Naive B cell (primary cell): Measurements from ENCODE around the gene PES1. TPM values are rescaled to one million over a fixed set of nuclear protein-coding genes. Genes with fewer than 3 reads are reported as not detected.

Experiments
- ATAC-seq, 2 donors: fragments of 150-1000 bp; cut with Tn5 transposase; 2 replicates each; pipeline ENCODE4 v1.10.0; 2021; ENCODE audit warnings: low read depth in 2 of 2, mild to moderate bottlenecking in 2 of 2, moderate library complexity in 2 of 2
- DNase-seq: peaks from one replicate; pipeline ENCODE4 v3.0.0; 2022
- H3K27ac Mint-ChIP-seq, 6 donors: one replicate each; pipeline ENCODE4 v1.8.0; 2020 to 2022; ENCODE audit warnings: mild to moderate bottlenecking in 6 of 6, mixed read lengths in 6 of 6, moderate library complexity in 5 of 6, inconsistent platforms in 2 of 6
- H3K27me3 Mint-ChIP-seq, 3 donors: one replicate each; pipeline ENCODE4 v1.8.0; 2021 to 2022; ENCODE audit warnings: mixed read lengths in 3 of 3, mild to moderate bottlenecking in 1 of 3
- H3K36me3 Mint-ChIP-seq, 2 donors: one replicate each; pipeline ENCODE4 v1.8.0; 2020 to 2022; ENCODE audit warnings: mixed read lengths in 2 of 2, inconsistent platforms in 1 of 2, mild to moderate bottlenecking in 1 of 2
- H3K4me1 Mint-ChIP-seq, 3 donors: one replicate each; pipeline ENCODE4 v1.8.0; 2020 to 2022; ENCODE audit warnings: mixed read lengths in 3 of 3, inconsistent platforms in 1 of 3, mild to moderate bottlenecking in 1 of 3, moderate library complexity in 1 of 3
- H3K4me3 Mint-ChIP-seq, 8 donors: one replicate each; pipeline ENCODE4 v1.8.0; 2020 to 2022; ENCODE audit warnings: mild to moderate bottlenecking in 8 of 8, mixed read lengths in 8 of 8, moderate library complexity in 8 of 8, inconsistent platforms in 2 of 8
- H3K9me3 Mint-ChIP-seq, 7 donors: one replicate each; pipeline ENCODE4 v1.8.0; 2020 to 2022; ENCODE audit warnings: mixed read lengths in 7 of 7, mild to moderate bottlenecking in 5 of 7, inconsistent platforms in 2 of 7, moderate library complexity in 1 of 7
- polyA plus RNA-seq, 6 donors: library from polyadenylated mRNA; unstranded; fragments of 300-500 nt; fragmentation: Illumina TruSeq; gene quantifications; one replicate each; pipeline ENCODE4 v1.2.3, GENCODE V29; 2021; ENCODE audit warnings: low read depth in 6 of 6

Gene PES1
- polyA plus RNA-seq, 6 donors from 2014 or later, result 25.9 to 49.9 (median 36.9) TPM

DNA sequence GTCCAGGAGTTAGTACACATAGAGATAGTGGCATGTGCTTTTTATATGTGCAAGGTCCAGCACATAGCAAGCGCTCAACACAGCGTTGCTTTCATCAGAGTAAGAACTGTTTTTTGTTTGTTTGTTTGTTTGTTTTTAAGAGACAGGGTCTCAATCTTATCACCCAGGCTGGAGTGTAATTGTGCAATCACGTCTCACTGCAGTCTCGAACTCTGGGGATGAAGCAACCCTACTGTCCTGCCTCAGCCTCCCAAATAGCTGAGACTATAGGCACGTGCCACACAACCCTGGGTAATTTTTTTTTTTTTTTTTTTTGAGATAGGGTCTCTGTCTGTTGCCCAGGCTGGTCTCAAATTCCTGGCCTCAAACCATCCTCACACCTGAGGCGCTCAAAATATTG is 26.1 kb upstream of the PES1 start:
- H3K27me3 Mint-ChIP-seq, result peaks cover 3 to 28% (median 25%) of the 10 kb centered on the region in 3 donors
- no peak overlapping the region for H3K27ac Mint-ChIP-seq

DNA sequence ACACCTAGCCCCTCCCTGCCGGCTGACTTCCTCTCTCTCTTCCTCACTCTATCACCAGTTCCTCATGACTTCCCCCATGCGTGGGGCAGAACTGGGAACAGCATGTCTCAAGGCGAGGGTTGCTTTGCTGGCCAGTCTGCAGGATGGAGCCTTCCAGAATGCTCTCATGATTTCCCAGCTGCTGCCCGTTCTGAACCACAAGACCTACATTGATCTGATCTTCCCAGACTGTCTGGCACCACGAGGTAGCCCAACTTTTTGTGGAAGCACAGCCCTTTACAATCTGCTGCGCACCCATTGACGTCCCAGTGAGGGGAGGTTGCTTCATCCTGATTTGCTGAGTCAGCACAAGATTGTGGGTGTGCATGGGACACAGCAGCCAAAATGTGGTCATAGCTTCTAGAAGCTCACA is 23.8 kb upstream of the PES1 start:
- H3K27me3 Mint-ChIP-seq, result peaks cover 13 to 30% (median 23%) of the 10 kb centered on the region in 3 donors
- H3K4me1 Mint-ChIP-seq, result no peaks in the 10 kb centered on the region
- DNase-seq, result no peak
- H3K36me3 Mint-ChIP-seq, result no peaks in the 10 kb centered on the region
- H3K9me3 Mint-ChIP-seq, result no peaks in the 10 kb centered on the region
- H3K4me3 Mint-ChIP-seq, result no peak overlapping the region
- H3K27ac Mint-ChIP-seq, result no peak overlapping the region
- ATAC-seq, result no peak

More for the DNA sequence above, 26.1 kb upstream of the PES1 start:
- no peaks in the 10 kb centered on the region for H3K4me1 Mint-ChIP-seq
- ATAC-seq, result no peak
- no peak for DNase-seq
- peak overlapping the region in 1 of 8 donors; percentile 29 for H3K4me3 Mint-ChIP-seq
- H3K9me3 Mint-ChIP-seq, result no peaks in the 10 kb centered on the region
- H3K36me3 Mint-ChIP-seq, result no peaks in the 10 kb centered on the region

DNA sequence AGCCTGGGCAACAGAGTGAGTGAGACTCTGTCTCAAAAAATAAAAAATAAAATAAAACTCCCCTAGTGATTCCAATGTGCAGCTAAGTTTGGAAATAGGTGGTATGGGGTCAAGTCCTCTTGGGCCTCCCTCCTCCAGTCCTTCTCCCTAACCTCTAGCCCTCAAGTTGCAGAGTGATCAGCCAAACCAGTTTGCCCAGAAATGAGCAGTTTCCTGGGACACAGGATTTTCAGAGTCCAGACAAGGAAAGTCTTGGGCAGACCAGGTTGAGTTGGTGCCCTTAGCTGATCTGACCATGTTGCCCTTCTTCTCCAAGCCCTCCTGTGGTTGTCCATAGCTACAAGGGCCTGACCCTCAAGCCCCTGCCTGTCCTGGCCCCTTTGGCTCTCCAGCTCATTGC is 23.2 kb upstream of the PES1 start:
- no peak overlapping the region for H3K27ac Mint-ChIP-seq
- H3K36me3 Mint-ChIP-seq, result no peaks in the 10 kb centered on the region
- H3K27me3 Mint-ChIP-seq, result peaks cover 14 to 33% (median 30%) of the 10 kb centered on the region in 3 donors
- DNase-seq, result no peak
- H3K4me1 Mint-ChIP-seq, result no peaks in the 10 kb centered on the region
- no peak for ATAC-seq
- no peaks in the 10 kb centered on the region for H3K9me3 Mint-ChIP-seq
- no peak overlapping the region for H3K4me3 Mint-ChIP-seq

DNA sequence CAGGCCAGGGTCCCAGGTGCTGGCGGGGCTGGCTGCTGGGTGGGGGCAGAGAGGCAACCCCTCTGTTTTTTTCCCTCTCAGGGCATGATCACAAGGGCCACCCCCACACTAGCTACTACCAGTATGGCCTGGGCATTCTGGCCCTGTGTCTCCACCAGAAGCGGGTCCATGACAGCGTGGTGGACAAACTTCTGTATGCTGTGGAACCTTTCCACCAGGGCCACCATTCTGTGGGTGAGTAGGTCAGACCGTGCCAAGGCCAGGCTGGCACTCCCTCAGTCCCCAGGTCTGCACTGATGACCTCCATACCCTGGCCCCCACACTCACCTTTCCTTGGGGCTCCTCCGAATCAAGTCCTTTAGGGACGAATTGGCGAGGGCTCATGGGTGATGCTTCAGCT is 22.6 kb upstream of the PES1 start:
- Mint-ChIP-seq H3K27me3 (peaks cover 14 to 33% (median 30%) of the 10 kb centered on the region in 3 donors), H3K9me3 (no peaks in the 10 kb centered on the region), H3K4me1 (peaks cover 0 to 4% (median 3%) of the 10 kb centered on the region in 3 donors), H3K36me3 (no peaks in the 10 kb centered on the region), H3K27ac (no peak overlapping the region), H3K4me3 (no peak overlapping the region)
- DNase-seq (no peak), ATAC-seq (no peak)

DNA sequence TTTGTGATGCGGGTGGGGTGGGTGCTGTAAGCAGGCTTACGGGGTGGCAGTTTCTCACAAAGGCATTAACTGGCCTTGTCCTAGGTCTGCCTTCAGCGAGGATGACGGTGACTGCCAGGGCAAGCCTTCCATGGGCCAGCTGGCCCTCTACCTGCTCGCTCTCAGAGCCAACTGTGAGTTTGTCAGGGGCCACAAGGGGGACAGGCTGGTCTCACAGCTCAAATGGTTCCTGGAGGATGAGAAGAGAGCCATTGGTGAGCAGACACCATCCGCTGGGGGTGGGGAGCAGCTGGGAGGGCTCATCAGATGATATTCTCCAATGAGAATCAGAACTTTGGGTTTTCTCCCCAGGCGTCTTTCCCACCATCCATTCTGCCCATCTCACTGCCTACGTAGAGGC is 21.1 kb upstream of the PES1 start:
- peaks cover 4 to 8% (median 6%) of the 10 kb centered on the region in 3 donors for H3K4me1 Mint-ChIP-seq
- H3K36me3 Mint-ChIP-seq, result no peaks in the 10 kb centered on the region
- no peak overlapping the region for H3K27ac Mint-ChIP-seq
- ATAC-seq (no peak), DNase-seq (no peak)
- H3K27me3 Mint-ChIP-seq, result peaks cover 14 to 33% (median 30%) of the 10 kb centered on the region in 3 donors
- H3K9me3 Mint-ChIP-seq, result no peaks in the 10 kb centered on the region
- H3K4me3 Mint-ChIP-seq, result no peak overlapping the region

DNA sequence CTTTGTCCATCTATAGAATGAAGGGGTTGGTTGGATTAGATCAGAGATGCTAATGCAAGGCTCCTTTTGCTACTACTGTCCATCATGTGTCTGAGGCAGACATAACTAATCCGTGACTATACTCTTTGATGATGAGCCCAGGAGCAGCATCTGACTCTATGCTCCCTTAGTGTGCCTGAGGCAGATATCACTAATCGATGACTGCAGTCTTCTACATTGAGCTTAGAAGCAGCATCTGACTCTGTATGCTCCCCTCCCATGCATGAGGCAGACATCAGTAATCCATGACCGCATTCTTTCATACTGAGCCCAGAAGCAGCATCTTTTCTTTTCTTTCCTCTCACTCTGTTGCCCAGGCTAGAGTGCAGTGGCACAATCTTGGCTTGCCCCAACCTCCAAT is 19.5 kb upstream of the PES1 start:
- no peak for DNase-seq
- Mint-ChIP-seq H3K27ac (no peak overlapping the region), H3K27me3 (peaks cover 11 to 22% (median 21%) of the 10 kb centered on the region in 3 donors), H3K36me3 (no peaks in the 10 kb centered on the region), H3K4me3 (no peak overlapping the region), H3K4me1 (peaks cover 13 to 22% (median 19%) of the 10 kb centered on the region in 3 donors), H3K9me3 (no peaks in the 10 kb centered on the region)
- ATAC-seq, result no peak

DNA sequence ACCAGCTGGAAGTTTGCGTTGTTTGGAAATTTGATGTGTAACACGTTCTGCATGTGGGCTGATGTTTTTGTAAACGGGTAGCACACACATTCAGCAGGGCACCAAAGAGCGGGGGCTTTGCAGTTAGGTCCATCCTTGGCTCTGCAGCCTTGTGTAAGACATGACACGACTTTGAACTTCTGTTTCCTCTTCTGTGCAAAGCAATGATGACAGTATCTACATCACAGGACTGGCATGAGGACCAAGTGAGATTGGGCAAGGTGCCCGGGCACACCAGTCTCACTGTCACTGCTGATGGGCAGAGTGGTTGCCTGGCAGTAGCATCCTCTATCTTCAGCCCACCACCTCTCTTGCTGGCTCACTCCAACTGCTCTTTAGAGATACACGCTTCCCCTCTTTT is 18.6 kb upstream of the PES1 start:
- Mint-ChIP-seq H3K4me3 (no peak overlapping the region), H3K27ac (peak overlapping the region in 1 of 6 donors; percentile 12), H3K4me1 (peaks cover 20 to 30% (median 25%) of the 10 kb centered on the region in 3 donors), H3K9me3 (no peaks in the 10 kb centered on the region), H3K27me3 (peaks cover 11 to 22% (median 16%) of the 10 kb centered on the region in 3 donors), H3K36me3 (no peaks in the 10 kb centered on the region)
- ATAC-seq (no peak), DNase-seq (no peak)

DNA sequence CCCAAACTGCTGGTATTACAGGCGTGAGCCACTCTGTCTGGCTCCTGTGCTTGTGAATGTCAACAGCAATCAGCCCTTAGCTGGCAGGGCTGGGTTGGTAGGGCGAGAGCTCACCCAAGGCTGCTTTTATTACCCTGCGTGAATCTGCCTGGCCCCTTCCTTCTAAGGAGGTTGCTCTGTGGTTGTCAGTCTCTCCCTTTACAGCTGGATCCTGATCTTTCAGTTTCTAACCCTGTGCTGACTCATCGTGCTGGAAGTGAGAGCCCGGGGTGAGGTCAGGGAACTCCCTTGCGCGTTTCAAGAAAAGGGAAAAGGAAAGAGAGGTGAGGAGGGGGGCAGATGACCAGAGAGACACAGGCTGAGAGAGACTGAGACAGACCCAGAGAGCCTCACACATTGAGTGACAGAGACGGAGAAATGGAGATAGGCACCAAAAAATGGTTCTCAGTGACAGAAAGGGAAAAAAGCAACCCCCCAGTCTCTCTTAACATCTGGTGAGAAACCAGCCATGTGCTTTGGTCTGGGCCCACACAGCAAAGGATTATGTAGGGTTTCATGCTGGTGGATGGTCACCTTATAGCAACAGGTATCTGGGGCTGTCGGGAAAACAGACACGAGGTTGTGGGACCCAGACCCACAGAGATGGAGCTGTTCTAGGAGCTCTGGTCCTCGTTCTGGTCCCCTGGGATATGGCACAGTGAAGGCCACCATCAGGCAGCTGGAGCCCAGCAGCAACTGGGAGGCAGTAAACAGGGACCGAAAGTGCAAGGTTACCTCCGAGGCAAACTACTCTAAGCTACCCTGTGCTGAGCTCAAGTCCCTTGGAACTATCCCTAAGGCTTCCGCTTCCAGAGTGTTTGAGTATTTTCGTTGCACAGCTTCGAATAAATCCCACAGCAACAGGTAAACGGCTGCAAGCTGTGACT is 17.8 kb upstream of the PES1 start:
- H3K9me3 Mint-ChIP-seq, result no peaks in the 10 kb centered on the region
- peaks cover 11 to 22% (median 16%) of the 10 kb centered on the region in 3 donors for H3K27me3 Mint-ChIP-seq
- H3K36me3 Mint-ChIP-seq, result no peaks in the 10 kb centered on the region
- peaks cover 21 to 30% (median 26%) of the 10 kb centered on the region in 3 donors for H3K4me1 Mint-ChIP-seq
- DNase-seq, result no peak
- no peak for ATAC-seq
- peak overlapping the region in 1 of 6 donors; percentile 44 for H3K27ac Mint-ChIP-seq
- peak overlapping the region in 1 of 8 donors; percentile 47 for H3K4me3 Mint-ChIP-seq

DNA sequence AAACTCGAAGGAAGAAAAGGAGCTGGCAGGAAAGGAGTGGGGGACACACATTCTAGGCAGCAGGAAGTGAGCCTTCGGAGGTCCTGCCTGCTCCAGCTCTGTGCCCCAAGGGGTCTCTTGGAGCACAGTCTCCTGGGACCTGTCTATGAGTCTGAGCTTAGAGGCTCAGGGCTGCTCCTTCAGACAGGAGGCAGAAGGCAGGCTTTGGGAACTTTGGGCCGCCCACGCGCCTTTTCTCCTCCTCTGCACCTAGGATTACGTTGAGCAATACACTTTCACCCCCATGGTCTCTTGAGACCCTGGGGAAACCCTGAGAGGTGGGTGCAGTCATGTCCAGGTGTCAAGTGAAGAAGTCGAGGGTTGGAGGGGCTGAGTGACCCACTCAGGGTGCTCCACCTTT is 16.2 kb upstream of the PES1 start:
- Mint-ChIP-seq H3K27me3 (peaks cover 11 to 16% (median 13%) of the 10 kb centered on the region in 3 donors), H3K4me3 (peak overlapping the region in 2 of 8 donors; percentile 66 to 85), H3K9me3 (no peaks in the 10 kb centered on the region), H3K27ac (no peak overlapping the region), H3K4me1 (peaks cover 21 to 30% (median 26%) of the 10 kb centered on the region in 3 donors), H3K36me3 (no peaks in the 10 kb centered on the region)
- ATAC-seq (no peak), DNase-seq (no peak)

DNA sequence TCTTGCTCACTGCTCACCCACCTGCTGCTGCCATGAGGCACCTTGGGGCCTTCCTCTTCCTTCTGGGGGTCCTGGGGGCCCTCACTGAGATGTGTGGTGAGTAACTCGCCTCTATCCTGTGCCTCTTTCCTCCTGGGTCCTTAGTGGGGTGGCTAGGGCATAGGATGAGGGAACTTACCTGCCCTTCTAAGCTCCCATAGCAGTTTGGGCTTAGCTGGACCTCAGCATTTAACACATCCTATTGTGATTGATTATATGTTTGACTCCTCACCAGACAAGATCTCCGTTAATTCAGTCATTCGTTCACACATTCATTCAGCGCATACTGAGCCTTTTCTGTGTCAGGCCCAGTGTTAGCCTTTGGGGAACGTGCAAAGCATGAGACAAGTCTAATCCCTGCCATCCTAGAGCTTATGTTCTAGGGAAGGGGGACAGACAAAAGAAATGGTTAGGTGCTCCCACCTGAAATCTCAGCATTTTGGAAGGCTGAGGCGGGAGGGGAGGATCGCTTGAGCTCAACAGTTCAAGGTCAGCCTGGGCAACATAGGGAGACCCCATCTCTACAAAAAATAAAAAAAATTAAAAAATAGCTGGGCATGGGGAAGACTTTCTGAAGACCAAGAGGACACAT is 15.7 kb upstream of the PES1 start:
- H3K36me3 Mint-ChIP-seq, result no peaks in the 10 kb centered on the region
- peaks cover 21 to 30% (median 26%) of the 10 kb centered on the region in 3 donors for H3K4me1 Mint-ChIP-seq
- peak overlapping the region in 3 of 6 donors; percentile 56 to 63 (median 61) for H3K27ac Mint-ChIP-seq
- ATAC-seq (peak in 1 of 2 donors; percentile 13), DNase-seq (no peak)
- H3K4me3 Mint-ChIP-seq, result peak overlapping the region in 7 of 8 donors; percentile 37 to 93 (median 85)
- no peaks in the 10 kb centered on the region for H3K9me3 Mint-ChIP-seq
- peaks cover 11 to 16% (median 13%) of the 10 kb centered on the region in 3 donors for H3K27me3 Mint-ChIP-seq

DNA sequence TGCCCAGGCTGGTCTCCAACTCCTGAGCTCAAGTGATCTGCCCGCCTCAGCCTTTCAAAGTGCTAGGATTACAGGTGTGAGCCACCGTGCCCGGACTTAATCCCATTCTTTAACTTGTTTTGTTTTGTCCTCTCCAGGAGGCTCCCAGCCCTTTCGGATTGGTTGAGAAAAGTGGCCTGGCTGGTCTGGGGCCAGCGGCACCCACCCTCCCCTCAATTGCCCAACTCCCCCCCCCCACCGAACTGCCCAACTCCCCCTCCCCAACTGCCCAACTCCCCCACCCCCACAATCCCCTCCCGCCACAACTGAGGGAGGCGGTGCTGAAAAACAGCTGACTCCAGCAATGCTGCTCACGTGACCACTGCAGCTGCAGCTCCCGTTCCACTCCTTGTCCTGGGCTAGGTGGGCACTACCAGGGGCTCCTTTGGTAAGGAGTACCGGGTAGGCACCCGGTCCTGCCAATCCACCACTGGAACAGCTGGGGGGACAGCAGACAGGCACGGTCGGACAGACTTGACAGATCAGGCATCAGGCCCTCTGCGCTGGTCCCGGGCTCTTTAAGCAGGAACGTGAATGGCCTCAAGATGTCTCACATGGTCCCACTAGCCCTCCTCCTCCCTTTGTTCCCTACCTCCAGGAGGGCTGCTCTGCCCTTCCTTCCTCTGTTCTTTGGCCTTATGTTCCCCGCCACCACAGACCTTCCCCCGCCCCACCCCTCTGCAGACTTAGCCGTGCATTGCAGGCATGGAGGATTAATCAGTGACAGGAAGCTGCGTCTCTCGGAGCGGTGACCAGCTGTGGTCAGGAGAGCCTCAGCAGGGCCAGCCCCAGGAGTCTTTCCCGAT is 15.0 kb upstream of the PES1 start, which contains the start of gene TCN2:
TSS of gene TCN2 (plus strand) at position 720 of the 845 bp plus-strand sequence. CDS start 158 bp downstream, outside the sequence.
- Mint-ChIP-seq H3K36me3 (no peaks in the 10 kb centered on the region), H3K4me1 (peaks cover 21 to 30% (median 26%) of the 10 kb centered on the region in 3 donors), H3K27me3 (peaks cover 11 to 16% (median 13%) of the 10 kb centered on the region in 3 donors), H3K27ac (peak within 1 kb of the TSS in 3 of 6 donors; percentile 56 to 63 (median 61)), H3K4me3 (peak within 1 kb of the TSS; percentile 37 to 93 (median 85)), H3K9me3 (no peaks in the 10 kb centered on the region)
- DNase-seq (peak; percentile 8), ATAC-seq (peak; percentile 44 to 54)

DNA sequence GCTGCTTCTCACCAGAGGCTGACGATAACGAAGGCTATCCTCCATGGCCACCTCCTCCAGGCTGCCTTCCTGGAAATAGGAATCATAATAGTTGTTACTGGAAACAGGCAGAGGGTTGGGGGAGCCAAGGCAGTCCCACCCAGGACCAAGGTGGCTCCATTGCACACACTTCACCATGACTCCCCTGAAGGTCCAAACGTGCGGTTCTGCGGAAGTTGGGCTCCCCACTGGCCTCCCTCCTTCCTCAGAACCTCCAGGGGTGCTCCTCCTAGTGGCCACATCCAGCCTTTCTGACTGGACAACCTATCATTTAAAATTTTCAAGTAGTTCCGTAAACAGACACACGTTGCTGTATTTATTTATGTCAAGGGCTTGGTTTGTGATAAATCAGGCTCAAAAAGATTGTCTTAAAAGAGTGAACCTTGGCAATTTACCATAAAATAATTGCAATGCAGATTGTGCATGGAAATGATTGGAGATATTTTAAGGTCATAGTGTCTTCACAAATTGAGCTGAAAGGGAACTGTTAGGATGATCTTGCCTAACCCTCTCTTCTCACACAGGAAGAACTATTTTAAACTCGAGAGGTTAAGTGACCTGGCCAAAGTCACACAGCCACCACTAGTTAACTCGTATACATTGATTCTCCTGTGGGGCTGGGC is 13.9 kb upstream of the PES1 start:
- ATAC-seq (peak; percentile 56 to 60), DNase-seq (peak; percentile 25)
- H3K27ac Mint-ChIP-seq, result peak overlapping the region in 1 of 6 donors; percentile 84
- H3K36me3 Mint-ChIP-seq, result no peaks in the 10 kb centered on the region
- peak overlapping the region in 6 of 8 donors; percentile 9 to 93 (median 60) for H3K4me3 Mint-ChIP-seq
- H3K4me1 Mint-ChIP-seq, result peaks cover 21 to 30% (median 26%) of the 10 kb centered on the region in 3 donors
- peaks cover 2 to 11% (median 3%) of the 10 kb centered on the region in 3 donors for H3K27me3 Mint-ChIP-seq
- no peaks in the 10 kb centered on the region for H3K9me3 Mint-ChIP-seq
